Activated CD8-positive, alpha-beta T cell treated with anti-CD3 and anti-CD28 coated beads for 36 hours (primary cell): Measurements from ENCODE around the gene CCKAR. TPM values are rescaled to one million over a fixed set of nuclear protein-coding genes. Genes with fewer than 3 reads are reported as not detected.

Experiments
- ATAC-seq: fragments of 200-7000 bp; cut with Tn5 transposase; one replicate; pipeline ENCODE4 v1.10.0; 2021; ENCODE audit warnings: mild to moderate bottlenecking, moderate library complexity
- CTCF ChIA-PET: fragments of 350-600 bp; sonication (Branson Sonifier 250); formaldehyde crosslinking; loops from one replicate; lab custom pipeline; 2021; ENCODE audit warnings: antibody characterized with exemption; lab: Charles Lee
- POLR2A ChIA-PET: fragments of 350-600 bp; sonication (Branson Sonifier 250); formaldehyde crosslinking; loops from one replicate; lab custom pipeline; 2021; ENCODE audit warnings: antibody characterized with exemption; lab: Charles Lee
- DNase-seq: peaks from one replicate; pipeline ENCODE4 v3.0.0-alpha.2; 2020
- H3K27ac Mint-ChIP-seq: one replicate; pipeline ENCODE4 v1.8.0; 2021; ENCODE audit warnings: mild to moderate bottlenecking, mixed read lengths
- H3K27me3 Mint-ChIP-seq: one replicate; pipeline ENCODE4 v1.8.0; 2021; ENCODE audit warnings: mixed read lengths
- H3K36me3 Mint-ChIP-seq: one replicate; pipeline ENCODE4 v1.8.0; 2021; ENCODE audit warnings: low read depth, mixed read lengths
- H3K4me1 Mint-ChIP-seq: one replicate; pipeline ENCODE4 v1.8.0; 2021; ENCODE audit warnings: low read depth, mixed read lengths
- H3K4me3 Mint-ChIP-seq: one replicate; pipeline ENCODE4 v1.8.0; 2021; ENCODE audit warnings: mild to moderate bottlenecking, moderate library complexity, mixed read lengths
- H3K9me3 Mint-ChIP-seq: one replicate; pipeline ENCODE4 v1.8.0; 2021; ENCODE audit warnings: mixed read lengths
- intact Hi-C: fragments of 100-400 bp; cut with micrococcal nuclease; formaldehyde crosslinking; loops from one replicate; pipeline ENCODE4 v1.10.0; 2022
- total RNA-seq, 2 experiments: library from RNA; stranded (reverse); gene quantifications; one replicate each; pipeline ENCODE4 v1.2.3, GENCODE V29; 2021
- TF ChIP-seq, protein P1 (sequence below): fragments of 200-600 bp; IDR thresholded peaks from one replicate; pipeline ENCODE4 v1.8.0; 2022; ENCODE audit warnings: antibody characterized with exemption, mild to moderate bottlenecking

The CCKAR gene
- total RNA-seq, 2 experiments from 2014 or later = not detected

DNA sequence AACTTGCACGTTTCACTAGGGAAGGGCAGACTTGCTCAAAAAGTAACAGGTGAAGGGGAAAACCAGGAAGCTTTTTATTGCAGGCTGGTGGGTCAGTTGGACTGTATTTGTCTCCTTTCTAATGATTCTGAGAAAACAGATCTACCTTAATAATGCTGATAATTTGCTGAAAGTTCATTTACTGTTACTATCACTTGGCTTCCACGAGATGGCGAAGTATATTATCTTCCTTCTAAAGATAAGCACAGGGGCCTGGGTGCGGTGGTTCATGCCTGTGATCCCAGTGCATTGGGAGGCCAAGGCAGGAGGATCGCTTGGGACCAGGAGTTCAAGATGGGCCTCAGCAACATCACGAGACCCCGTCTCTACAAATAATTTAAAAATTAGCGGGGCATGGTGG lies 16.4 kb downstream of the CCKAR start:
- DNase-seq (no peak), ATAC-seq (no peak)
- ChIA-PET CTCF (interaction anchor here (1.4 kb wide), 1 partner anchor 15 kb away, joined by 4 read pairs; no protein-coding TSS in a partner anchor), POLR2A (no interaction called here)
- Mint-ChIP-seq H3K4me3 (no peak overlapping the region), H3K27me3 (no peaks in the 10 kb centered on the region), H3K36me3 (no peaks in the 10 kb centered on the region), H3K4me1 (no peaks in the 10 kb centered on the region), H3K9me3 (no peaks in the 10 kb centered on the region), H3K27ac (no peak overlapping the region)
- intact Hi-C loops = no loop called here
- TF ChIP-seq, protein P1, sequence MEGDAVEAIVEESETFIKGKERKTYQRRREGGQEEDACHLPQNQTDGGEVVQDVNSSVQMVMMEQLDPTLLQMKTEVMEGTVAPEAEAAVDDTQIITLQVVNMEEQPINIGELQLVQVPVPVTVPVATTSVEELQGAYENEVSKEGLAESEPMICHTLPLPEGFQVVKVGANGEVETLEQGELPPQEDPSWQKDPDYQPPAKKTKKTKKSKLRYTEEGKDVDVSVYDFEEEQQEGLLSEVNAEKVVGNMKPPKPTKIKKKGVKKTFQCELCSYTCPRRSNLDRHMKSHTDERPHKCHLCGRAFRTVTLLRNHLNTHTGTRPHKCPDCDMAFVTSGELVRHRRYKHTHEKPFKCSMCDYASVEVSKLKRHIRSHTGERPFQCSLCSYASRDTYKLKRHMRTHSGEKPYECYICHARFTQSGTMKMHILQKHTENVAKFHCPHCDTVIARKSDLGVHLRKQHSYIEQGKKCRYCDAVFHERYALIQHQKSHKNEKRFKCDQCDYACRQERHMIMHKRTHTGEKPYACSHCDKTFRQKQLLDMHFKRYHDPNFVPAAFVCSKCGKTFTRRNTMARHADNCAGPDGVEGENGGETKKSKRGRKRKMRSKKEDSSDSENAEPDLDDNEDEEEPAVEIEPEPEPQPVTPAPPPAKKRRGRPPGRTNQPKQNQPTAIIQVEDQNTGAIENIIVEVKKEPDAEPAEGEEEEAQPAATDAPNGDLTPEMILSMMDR = no peak

DNA sequence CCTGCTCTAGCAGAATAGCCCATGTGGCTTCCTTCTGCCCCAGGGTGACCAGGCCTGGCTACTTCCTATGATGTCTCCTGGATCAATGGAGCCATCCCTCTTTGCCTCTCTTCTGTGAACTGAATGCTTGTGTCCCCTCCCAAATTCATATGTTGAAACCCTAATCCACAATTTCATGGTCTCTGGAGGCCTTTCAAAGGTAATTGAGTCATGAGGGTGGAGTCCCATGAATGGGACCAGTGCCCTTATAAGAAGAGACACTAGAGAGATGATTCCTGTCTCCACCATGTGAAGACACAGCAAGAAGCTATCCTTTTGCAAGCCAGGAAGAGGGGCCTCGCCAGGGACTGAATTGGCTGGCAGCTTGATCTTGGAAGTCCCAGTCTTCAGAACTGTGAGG lies 18.4 kb downstream of the CCKAR start:
- Mint-ChIP-seq H3K9me3 (no peaks in the 10 kb centered on the region), H3K4me3 (no peak overlapping the region), H3K27me3 (no peaks in the 10 kb centered on the region), H3K4me1 (no peaks in the 10 kb centered on the region), H3K36me3 (no peaks in the 10 kb centered on the region), H3K27ac (no peak overlapping the region)
- DNase-seq = no peak
- TF ChIP-seq, protein P1 = no peak
- ATAC-seq = no peak
- ChIA-PET CTCF (interaction anchor here (2.6 kb wide), 1 partner anchor 12 kb away, joined by 8 read pairs; no protein-coding TSS in a partner anchor), POLR2A (interaction anchor here (1.2 kb wide), 1 partner anchor 12 kb away, joined by 3 read pairs; no protein-coding TSS in a partner anchor)
- intact Hi-C loops = no loop called here

DNA sequence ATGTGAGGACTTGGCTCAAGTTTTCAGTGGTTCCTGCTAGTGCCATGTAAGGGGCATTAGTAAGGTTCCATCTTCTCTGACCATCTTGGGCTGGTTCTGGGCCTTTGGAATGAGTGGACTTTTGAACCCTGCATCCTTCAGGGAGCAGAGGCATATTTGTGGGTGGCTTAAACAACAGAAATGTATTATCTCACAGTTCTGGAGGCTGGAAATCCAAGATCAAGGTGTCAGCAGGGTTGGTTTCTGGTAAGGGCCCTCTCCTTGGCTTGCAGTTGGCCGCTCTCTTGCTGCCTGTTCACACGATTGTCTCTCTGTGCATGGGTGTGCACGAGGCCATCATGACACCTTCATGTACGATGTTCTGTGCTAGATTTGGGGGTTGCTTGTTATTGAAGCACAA lies 21.3 kb downstream of the CCKAR start:
- POLR2A ChIA-PET = no interaction called here
- TF ChIP-seq, protein P1 = no peak
- H3K9me3 Mint-ChIP-seq = no peaks in the 10 kb centered on the region
- H3K27me3 Mint-ChIP-seq = peaks cover 2% of the 10 kb centered on the region
- intact Hi-C loops = no loop called here
- ATAC-seq (no peak), DNase-seq (no peak)
- no peak overlapping the region for H3K4me3 Mint-ChIP-seq
- no peak overlapping the region for H3K27ac Mint-ChIP-seq
- CTCF ChIA-PET = no interaction called here
- H3K36me3 Mint-ChIP-seq = no peaks in the 10 kb centered on the region
- no peaks in the 10 kb centered on the region for H3K4me1 Mint-ChIP-seq

DNA sequence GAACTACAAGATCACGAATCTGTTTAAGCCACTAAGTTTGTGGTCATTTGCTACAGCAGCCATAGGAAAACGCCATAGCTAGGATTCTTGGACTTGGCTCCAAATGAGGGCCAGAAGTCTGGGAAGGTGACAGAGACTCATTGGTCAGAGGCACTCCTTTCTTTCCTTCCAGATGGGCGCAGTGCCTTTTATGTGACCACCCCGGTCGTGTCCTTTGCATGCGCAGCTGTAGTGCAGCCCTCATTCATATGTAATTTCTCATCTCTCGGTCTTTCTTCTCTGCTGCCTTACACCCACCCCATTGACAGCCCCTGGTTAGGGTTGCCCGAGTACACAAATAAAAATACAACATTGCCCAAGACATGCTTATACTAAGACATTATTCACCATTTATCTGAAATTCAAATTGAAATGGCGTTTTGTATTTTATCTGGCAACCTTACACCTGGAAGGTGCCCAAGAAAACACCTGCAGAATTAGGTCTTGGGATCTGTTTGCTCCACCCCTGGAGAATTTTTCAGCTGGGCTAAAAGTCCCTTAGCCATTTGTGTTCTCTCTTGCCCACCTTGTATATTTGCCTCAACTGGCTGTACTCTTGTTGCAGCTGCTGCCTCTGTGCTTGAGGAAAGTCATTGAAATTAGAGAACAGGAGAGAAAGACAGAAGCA lies 21.9 kb downstream of the CCKAR start:
- no peaks in the 10 kb centered on the region for H3K4me1 Mint-ChIP-seq
- H3K27me3 Mint-ChIP-seq = peaks cover 2% of the 10 kb centered on the region
- intact Hi-C loops = no loop called here
- H3K27ac Mint-ChIP-seq = no peak overlapping the region
- TF ChIP-seq, protein P1 = no peak
- CTCF ChIA-PET = no interaction called here
- H3K4me3 Mint-ChIP-seq = no peak overlapping the region
- POLR2A ChIA-PET = no interaction called here
- ATAC-seq = no peak
- H3K9me3 Mint-ChIP-seq = no peaks in the 10 kb centered on the region
- no peak for DNase-seq
- no peaks in the 10 kb centered on the region for H3K36me3 Mint-ChIP-seq

DNA sequence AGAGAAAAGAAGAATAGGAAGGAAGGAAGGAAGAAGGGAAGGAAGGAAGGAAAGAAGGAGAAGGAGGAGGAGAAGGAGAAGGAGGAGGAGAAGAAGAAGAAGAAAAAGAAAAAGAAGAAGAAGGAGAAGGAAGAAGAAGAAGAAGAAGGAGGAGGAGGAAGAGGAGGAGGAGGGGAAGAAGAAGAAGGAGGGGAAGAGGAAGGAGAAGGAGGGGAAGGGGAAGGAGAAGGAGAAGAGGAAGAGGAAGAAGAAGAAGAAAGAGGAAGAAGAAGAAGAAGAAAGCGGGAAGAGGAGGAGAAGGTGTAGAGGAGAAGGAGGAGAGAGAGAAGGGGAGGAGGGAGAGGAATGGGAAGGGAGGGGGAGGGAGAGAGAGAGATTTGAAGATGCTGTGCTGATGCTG lies 22.6 kb downstream of the CCKAR start:
- CTCF ChIA-PET = no interaction called here
- no peaks in the 10 kb centered on the region for H3K4me1 Mint-ChIP-seq
- H3K27ac Mint-ChIP-seq = no peak overlapping the region
- POLR2A ChIA-PET = no interaction called here
- H3K9me3 Mint-ChIP-seq = no peaks in the 10 kb centered on the region
- no peak for ATAC-seq
- TF ChIP-seq, protein P1 = no peak
- intact Hi-C loops = no loop called here
- no peak overlapping the region for H3K4me3 Mint-ChIP-seq
- no peak for DNase-seq
- peaks cover 2% of the 10 kb centered on the region for H3K27me3 Mint-ChIP-seq
- no peaks in the 10 kb centered on the region for H3K36me3 Mint-ChIP-seq
